Peyer's patch (tissue), 4 donors: ENCODE data around the gene NCR1.
"Not testable (repeated sequence)": the region's sequence is repeated elsewhere in the genome, so short reads cannot be mapped to it uniquely, and the experiment has no call there.

Experiments
- CTCF ChIP-seq, 6 experiments: fragments of 450-650 bp in 4 of 6; fragments of 200-600 bp in 2 of 6; sonication (generic) in 1 of 6; IDR thresholded peaks; one replicate each; pipeline ENCODE4 v1.5.1; 2017 to 2019; ENCODE audit warnings: antibody characterized with exemption in 6 of 6, mild to moderate bottlenecking in 3 of 6, moderate library complexity in 1 of 6
- POLR2A ChIP-seq, 2 donors: fragments of 450-650 bp; IDR thresholded peaks; one replicate each; pipeline ENCODE4 v1.5.1; 2017; ENCODE audit warnings: antibody characterized with exemption in 2 of 2, mild to moderate bottlenecking in 2 of 2, moderate library complexity in 2 of 2

GRCh38 chr19:54899646-54900045 is 6.3 kb upstream of the NCR1 start:
- TF ChIP-seq CTCF, POLR2A (IDR thresholded peaks at IDR 0.05): not testable (repeated sequence)
